Epithelial cell of esophagus (primary cell): ENCODE measurements around the gene FNDC3A.
"Not testable (repeated sequence)": the region's sequence is repeated elsewhere in the genome, so short reads cannot be mapped to it uniquely, and the experiment has no call there.

Source experiments
- DNase-seq: peaks from one replicate; pipeline ENCODE4 v3.0.0; 2010; ENCODE audit warnings: low read depth
- H3K4me3 ChIP-seq: 2 replicates; pipeline ENCODE4 v1.5.1; 2011; ENCODE audit warnings: mild to moderate bottlenecking, low read length, control low read depth
- CTCF ChIP-seq: IDR thresholded peaks from 2 replicates; pipeline ENCODE4 v1.5.1; 2011; ENCODE audit warnings: low read depth, mild to moderate bottlenecking, low read length, control low read depth, inconsistent platforms; ENCODE audit not compliant: insufficient read depth; ENCODE audit errors: missing control alignments

The FNDC3A gene

GRCh38 chr13:49063011-49063410 lies 87.3 kb downstream of the FNDC3A start:
- no peak overlapping the region for H3K4me3 ChIP-seq
- DNase-seq, result no peak
- no peak for TF ChIP-seq CTCF

GRCh38 chr13:49063497-49063896 lies 87.8 kb downstream of the FNDC3A start:
- TF ChIP-seq CTCF, result no peak
- peak; percentile 81 for DNase-seq

GRCh38 chr13:49064476-49064875 lies 88.8 kb downstream of the FNDC3A start:
- no peak for TF ChIP-seq CTCF

More at GRCh38 chr13:49063497-49063896, 87.8 kb downstream of the FNDC3A start:
- H3K4me3 ChIP-seq, result no peak overlapping the region

GRCh38 chr13:49066856-49067255 lies 91.1 kb downstream of the FNDC3A start:
- no peak for DNase-seq
- TF ChIP-seq CTCF, result no peak
- no peak overlapping the region for H3K4me3 ChIP-seq

More at GRCh38 chr13:49064476-49064875, 88.8 kb downstream of the FNDC3A start:
- H3K4me3 ChIP-seq, result no peak overlapping the region
- DNase-seq, result no peak

- not testable (repeated sequence) for DNase-seq, H3K4me3 ChIP-seq
These were observed 92.8 kb downstream of the FNDC3A start for GRCh38 chr13:49068498-49068897.

- not testable (repeated sequence) for DNase-seq, H3K4me3 ChIP-seq
These were observed 94.3 kb downstream of the FNDC3A start for GRCh38 chr13:49070021-49070420.

GRCh38 chr13:49071341-49071937 lies 95.7 kb downstream of the FNDC3A start:
- no peak for DNase-seq
- no peak for TF ChIP-seq CTCF
- H3K4me3 ChIP-seq, result no peak overlapping the region

GRCh38 chr13:49082653-49083536 lies 107.2 kb downstream of the FNDC3A start:
- H3K4me3 ChIP-seq, result no peak overlapping the region
- DNase-seq, result peak; percentile 98
- no peak for TF ChIP-seq CTCF
